ENCODE data around the gene CNTNAP5. TPM values are rescaled to one million over a fixed set of nuclear protein-coding genes. Genes with fewer than 3 reads are reported as not detected.

Gene CNTNAP5
- total and polyA plus RNA-seq, 9 of the 15 experiments (the other 6 are each of a cell fraction or from before 2014, with no cell fraction given), result not detected

GRCh38 chr2:124805060-124805459, 780.0 kb downstream of the CNTNAP5 start:
- Histone ChIP-seq H3K9me3 (replicated peaks; ENCODE audit: control insufficient read depth, insufficient read depth, low read depth, low read length) (no peaks in the 10 kb centered on the region), H2AFZ (ENCODE audit: low read depth, low read length) (no peak overlapping the region), H3K27ac (ENCODE audit: extremely low read depth, low read depth, low read length) (no peak overlapping the region), H3K79me2 (ENCODE audit: control insufficient read depth, insufficient read depth, low read length) (no peaks in the 10 kb centered on the region), H4K20me1 (replicated peaks; ENCODE audit: control insufficient read depth, insufficient read depth, low read length) (no peaks in the 10 kb centered on the region), H3K27me3 (ENCODE audit: control insufficient read depth in 2 of 2, insufficient read depth in 2 of 2, low read length in 2 of 2) (no peaks in the 10 kb centered on the region), H3K9me1 (ENCODE audit: control insufficient read depth, insufficient read depth, low read length) (no peaks in the 10 kb centered on the region), H3K4me1 (replicated peaks in 1 of 2; ENCODE audit: control insufficient read depth in 2 of 2, insufficient read depth in 2 of 2, low read length in 2 of 2) (no peaks in the 10 kb centered on the region), H3K4me3 (no peak overlapping the region), H3K36me3 (ENCODE audit: control insufficient read depth, insufficient read depth, low read length) (no peaks in the 10 kb centered on the region), H3K4me2 (ENCODE audit: insufficient read depth, low read length) (no peak overlapping the region), H3K9ac (ENCODE audit: insufficient read depth in 1 of 2, low read depth in 2 of 2, low read length in 2 of 2) (no peak overlapping the region)
- 0% methylated on average over 3 of the region's 3 CpGs for WGBS (ENCODE audit: insufficient coverage, low coverage, missing lambda C conversion rate)
- ChIA-PET POLR2A (interaction anchor here (0.8 kb wide), 1 partner anchor 1723 kb away, joined by 3 read pairs; no protein-coding TSS in a partner anchor), CTCF (ENCODE audit: low intra/inter-chr PET ratio) (no interaction called here)
- intact Hi-C loops (cut with micrococcal nuclease), result no loop called here
- FAIRE-seq (no peak), DNase-seq (ENCODE audit: extremely low read depth in 1 of 4, low spot score in 3 of 4) (no peak), ATAC-seq (no peak)
- in situ Hi-C loops (cut with MboI), result no loop called here
- BruUV-seq (replicated peaks), result no TSS peak
- TF ChIP-seq USF1 (CRISPR knock-in tag; IDR thresholded peaks at IDR 0.05) (no peak), FOXJ2 (tag; IDR thresholded peaks at IDR 0.05) (no peak), CGGBP1 (CRISPR knock-in tag; IDR thresholded peaks at IDR 0.05) (no peak), MGA (IDR thresholded peaks at IDR 0.05) (no peak), CAMTA2 (CRISPR knock-in tag; conservative IDR thresholded peaks at IDR 0.05) (no peak), NFE2L1 (tag; IDR thresholded peaks at IDR 0.05; ENCODE audit: borderline replicate concordance, low read depth) (no peak), RBBP5 (IDR thresholded peaks at IDR 0.05; ENCODE audit: borderline replicate concordance, insufficient read depth, low read length, poor library complexity, severe bottlenecking) (no peak), MLLT1 (IDR thresholded peaks at IDR 0.05) (no peak)

Data from K562 (cell line).